GM12878 (cell line): Measurements from ENCODE around the gene UBE3B. TPM values are rescaled to one million over a fixed set of nuclear protein-coding genes. Genes with fewer than 3 reads are reported as not detected.

Experiments used
- ATAC-seq: fragments of 200-7000 bp; cut with Tn5 transposase; 3 replicates; pipeline ENCODE4 v1.9.1; 2020; ENCODE audit warnings: mild to moderate bottlenecking, moderate library complexity
- BruUV-seq: library from RNA; stranded (reverse); fragments of 400-500 nt; replicated peaks from 2 replicates; lab custom pipeline; 2021; lab: Mats Ljungman, UMichigan
- CTCF ChIA-PET: fragments of 300-600 bp; sonication (Branson Sonifier 250); formaldehyde crosslinking; extraction: SDS; loops from one replicate; lab custom pipeline; 2021; ENCODE audit warnings: inconsistent platforms; lab: Yijun Ruan, JAX
- POLR2A ChIA-PET: fragments of 350-600 bp; formaldehyde crosslinking; extraction: SDS; loops from one replicate; lab custom pipeline; 2021; ENCODE audit warnings: inconsistent platforms; lab: Charles Lee
- RAD21 ChIA-PET: fragments of 300-600 bp; sonication (Branson Sonifier 250); formaldehyde crosslinking; loops from one replicate; lab custom pipeline; 2023; ENCODE audit warnings: antibody characterized with exemption; ENCODE audit not compliant: unreplicated experiment; lab: Charles Lee
- SMC1A ChIA-PET: fragments of 300-600 bp; sonication (Branson Sonifier 250); formaldehyde crosslinking; loops from one replicate; lab custom pipeline; 2023; ENCODE audit not compliant: unreplicated experiment, uncharacterized antibody; lab: Charles Lee
- DNase-seq: peaks from one replicate; pipeline ENCODE4 v3.0.0-alpha.2; 2011; ENCODE audit warnings: low read depth, low spot score
- FAIRE-seq: peaks from 3 replicates; lab custom pipeline; 2011; peaks lifted over from hg19 to GRCh38; lab: Jason Lieb, UNC
- H2AFZ ChIP-seq: 2 replicates; pipeline ENCODE4 v1.6.0; 2011; ENCODE audit warnings: low read depth, low read length, control low read depth; ENCODE audit not compliant: control insufficient read depth
- H3K27ac ChIP-seq: 2 replicates; pipeline ENCODE4 v1.5.1; 2011; ENCODE audit warnings: control low read depth; ENCODE audit not compliant: control insufficient read depth, insufficient read depth
- H3K27me3 ChIP-seq, 2 experiments: replicated peaks in 1 of 2; 2 replicates each; pipeline versions ENCODE4 v1.6.0 to v1.6.1; 2011; ENCODE audit warnings: low read length in 1 of 2; ENCODE audit not compliant: control insufficient read depth in 2 of 2, insufficient read depth in 2 of 2
- H3K36me3 ChIP-seq, 2 experiments: 2 replicates each; pipeline ENCODE4 v1.5.1; 2011; ENCODE audit warnings: low read length in 1 of 2; ENCODE audit not compliant: control insufficient read depth in 2 of 2, insufficient read depth in 2 of 2
- H3K4me1 ChIP-seq: 2 replicates; pipeline ENCODE4 v1.6.1; 2011; ENCODE audit warnings: mild to moderate bottlenecking, low read length, moderate library complexity, mixed read lengths; ENCODE audit not compliant: control insufficient read depth, insufficient read depth
- H3K4me2 ChIP-seq: 2 replicates; pipeline ENCODE4 v1.6.0; 2011; ENCODE audit warnings: control low read depth; ENCODE audit not compliant: control insufficient read depth, insufficient read depth
- H3K4me3 ChIP-seq: fragments of 200-600 bp; sonication (generic); 2 replicates; pipeline ENCODE4 v1.5.1; 2016
- H3K79me2 ChIP-seq: 2 replicates; pipeline ENCODE4 v1.6.0; 2011; ENCODE audit warnings: low read length; ENCODE audit not compliant: control insufficient read depth, insufficient read depth
- H3K9ac ChIP-seq: 2 replicates; pipeline ENCODE4 v1.8.0; 2011; ENCODE audit warnings: low read length, control low read depth, mixed read lengths; ENCODE audit not compliant: control insufficient read depth, insufficient read depth
- H3K9me3 ChIP-seq: replicated peaks from 3 replicates; pipeline ENCODE4 v1.5.1; 2011; ENCODE audit warnings: mild to moderate bottlenecking, low read length; ENCODE audit not compliant: control insufficient read depth, insufficient read depth
- H4K20me1 ChIP-seq: 2 replicates; pipeline ENCODE4 v1.6.0; 2011; ENCODE audit not compliant: control insufficient read depth, insufficient read depth
- BCL11A ChIP-seq: IDR thresholded peaks from 2 replicates; pipeline ENCODE4 v1.6.1; 2011; ENCODE audit warnings: low read depth, low read length
- BRCA1 ChIP-seq: IDR thresholded peaks from 2 replicates; pipeline ENCODE4 v1.6.1; 2011; ENCODE audit warnings: low read depth, low read length, improper control_type of control experiment
- CHD2 ChIP-seq: IDR thresholded peaks from 2 replicates; pipeline ENCODE4 v1.6.1; 2011; ENCODE audit warnings: low read depth, low read length, improper control_type of control experiment, borderline replicate concordance
- CREB1 ChIP-seq: IDR thresholded peaks from 2 replicates; pipeline ENCODE4 v1.6.1; 2012; ENCODE audit warnings: low read depth, mild to moderate bottlenecking, inconsistent platforms
- EED ChIP-seq: sonication (generic); IDR thresholded peaks from 2 replicates; pipeline ENCODE4 v1.6.1; 2016; ENCODE audit warnings: antibody characterized with exemption, low read depth
- ESRRA ChIP-seq: IDR thresholded peaks from 2 replicates; pipeline ENCODE4 v1.6.1; 2012; ENCODE audit warnings: mild to moderate bottlenecking, low read length, improper control_type of control experiment
- FOXK2 ChIP-seq: fragments of 450-650 bp; IDR thresholded peaks from 2 replicates; pipeline ENCODE4 v1.6.1; 2017; ENCODE audit warnings: mild to moderate bottlenecking, moderate library complexity
- HCFC1 ChIP-seq: fragments of 150-350 bp; IDR thresholded peaks from 2 replicates; pipeline ENCODE4 v1.6.1; 2014; ENCODE audit warnings: low read length
- NFIC ChIP-seq: IDR thresholded peaks from 2 replicates; pipeline ENCODE4 v1.6.1; 2012; ENCODE audit warnings: low read depth, mild to moderate bottlenecking, inconsistent platforms, low read length, moderate library complexity
- NFYB ChIP-seq: IDR thresholded peaks from 2 replicates; pipeline ENCODE4 v1.6.1; 2011; ENCODE audit warnings: low read depth, mild to moderate bottlenecking, low read length, improper control_type of control experiment, moderate library complexity; ENCODE audit not compliant: insufficient read depth
- NR2C1 ChIP-seq: fragments of 450-650 bp; IDR thresholded peaks from 2 replicates; pipeline ENCODE4 v1.6.1; 2017; ENCODE audit warnings: antibody characterized with exemption, mild to moderate bottlenecking, moderate library complexity
- PML ChIP-seq: IDR thresholded peaks from 2 replicates; pipeline ENCODE4 v1.6.1; 2012; ENCODE audit warnings: low read length, inconsistent platforms
- RAD51 ChIP-seq: fragments of 450-650 bp; IDR thresholded peaks from 2 replicates; pipeline ENCODE4 v1.6.1; 2016; ENCODE audit warnings: moderate library complexity, mild to moderate bottlenecking, inconsistent platforms
- RFX5 ChIP-seq: IDR thresholded peaks from 2 replicates; pipeline ENCODE4 v1.6.1; 2011; ENCODE audit warnings: low read depth, low read length, improper control_type of control experiment
- SREBF1 ChIP-seq: IDR thresholded peaks from 2 replicates; pipeline ENCODE4 v1.6.1; 2012; ENCODE audit warnings: mild to moderate bottlenecking, low read length
- SREBF2 ChIP-seq: IDR thresholded peaks from 2 replicates; pipeline ENCODE4 v1.6.1; 2012; ENCODE audit warnings: mild to moderate bottlenecking, low read length
- TAF1 ChIP-seq: IDR thresholded peaks from 2 replicates; pipeline ENCODE4 v1.6.1; 2011; ENCODE audit warnings: mild to moderate bottlenecking, low read depth, low read length, borderline replicate concordance
- TARDBP ChIP-seq: IDR thresholded peaks from 2 replicates; pipeline ENCODE4 v1.6.1; 2016; ENCODE audit warnings: borderline replicate concordance
- ZBED1 ChIP-seq: IDR thresholded peaks from 2 replicates; pipeline ENCODE4 v1.6.1; 2016; ENCODE audit warnings: borderline replicate concordance
- ZNF274 ChIP-seq: IDR thresholded peaks from one replicate; pipeline ENCODE4 v1.8.0; 2011; ENCODE audit not compliant: insufficient read length, insufficient read depth
- WGBS: methylation state at CpG from one replicate; pipeline ENCODE4 v1.1.6; 2016; ENCODE audit warnings: low lambda C conversion rate; ENCODE audit not compliant: insufficient replicate concordance, insufficient coverage; ENCODE audit errors: missing lambda C conversion rate; 5-methylcytosine and 5-hydroxymethylcytosine counted together
- in situ Hi-C: fragments of 300-500 bp; cut with MboI; formaldehyde crosslinking; loops from 9 replicates; pipeline ENCODE4 v1.14.3; 2018; ENCODE audit warnings: mixed read lengths
- intact Hi-C: fragments of 100-400 bp; cut with micrococcal nuclease; formaldehyde crosslinking; loops from one replicate; pipeline ENCODE4 v1.14.2; 2022; ENCODE audit not compliant: unreplicated experiment
- polyA plus RNA-seq, 11 experiments: library from polyadenylated mRNA; depleted of rRNA in 4 of 11; unstranded in 6 of 11; stranded (reverse) in 5 of 11; fragments of >200 nt; fragmentation: Nextera tagmentation in 4 of 11; fragmentation: Illumina TruSeq in 1 of 11; extraction: Ambion mirVana in 4 of 11; extraction: Trizol in 1 of 11; gene quantifications; 1 replicate in 1 of 11; 2 replicates in 10 of 11; pipeline versions ENCODE4 v1.2.1 to v1.2.3, GENCODE V29; 2011 to 2016; ENCODE audit warnings: inconsistent platforms in 2 of 11, missing spikeins in 2 of 11, low read depth in 1 of 11
- total RNA-seq, 4 experiments: library from RNA; depleted of rRNA in 3 of 4; stranded (reverse); fragments of >200 nt in 3 of 4; fragmentation: Illumina TruSeq in 1 of 4; extraction: Trizol in 1 of 4; gene quantifications; 2 replicates each; pipeline versions ENCODE4 v1.2.1 to v1.2.3, GENCODE V29; 2013 to 2021
- TF ChIP-seq, protein P1 (sequence below): IDR thresholded peaks from 2 replicates; pipeline ENCODE4 v1.6.1; 2011; ENCODE audit warnings: borderline replicate concordance, low read depth, mild to moderate bottlenecking, moderate library complexity, mixed read lengths, low read length; ENCODE audit not compliant: insufficient read depth; ENCODE audit errors: extremely low read length
- TF ChIP-seq, protein P2 (sequence below), 3 experiments: IDR thresholded peaks in 2 of 3; conservative IDR thresholded peaks in 1 of 3; 2 replicates each; pipeline ENCODE4 v1.5.1; 2011; ENCODE audit warnings: low read depth in 3 of 3, low read length in 3 of 3, mild to moderate bottlenecking in 3 of 3, control low read depth in 2 of 3, moderate library complexity in 2 of 3, inconsistent platforms in 1 of 3, mixed read lengths in 1 of 3; ENCODE audit not compliant: control insufficient read depth in 2 of 3, insufficient read depth in 1 of 3; ENCODE audit errors: extremely low read depth in 1 of 3
- TF ChIP-seq, protein P3 (sequence below): IDR thresholded peaks from 2 replicates; pipeline ENCODE4 v1.6.1; 2012; ENCODE audit warnings: low read length, inconsistent platforms

Gene UBE3B
- total and polyA plus RNA-seq, 10 of the 15 experiments (the other 5 are each of a cell fraction or from before 2014, with no cell fraction given) = 7.4 to 25.3 (median 17.1) TPM

DNA sequence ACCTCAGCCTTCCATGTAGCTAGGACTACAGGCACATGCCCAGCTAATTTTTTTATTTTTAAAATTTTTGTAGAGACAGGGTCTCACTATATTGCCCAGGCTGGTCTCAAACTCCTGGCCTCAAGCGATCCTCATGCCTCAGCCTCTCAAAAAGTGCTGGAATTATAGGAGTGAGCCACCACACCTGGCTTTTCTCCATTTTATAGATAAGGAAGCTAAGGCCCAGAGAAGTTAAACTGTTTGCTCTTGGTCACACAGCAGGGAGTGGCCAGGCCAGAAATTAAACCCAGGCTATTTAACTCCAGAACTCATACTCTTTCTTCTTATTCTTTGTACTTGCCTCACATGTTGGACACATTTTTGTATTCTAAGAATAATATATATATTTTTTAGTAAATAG lies 16.5 kb downstream of the UBE3B start (continued):
- TF ChIP-seq ZNF274 (no peak), NR2C1 (no peak), NFYB (no peak), HCFC1 (no peak)

DNA sequence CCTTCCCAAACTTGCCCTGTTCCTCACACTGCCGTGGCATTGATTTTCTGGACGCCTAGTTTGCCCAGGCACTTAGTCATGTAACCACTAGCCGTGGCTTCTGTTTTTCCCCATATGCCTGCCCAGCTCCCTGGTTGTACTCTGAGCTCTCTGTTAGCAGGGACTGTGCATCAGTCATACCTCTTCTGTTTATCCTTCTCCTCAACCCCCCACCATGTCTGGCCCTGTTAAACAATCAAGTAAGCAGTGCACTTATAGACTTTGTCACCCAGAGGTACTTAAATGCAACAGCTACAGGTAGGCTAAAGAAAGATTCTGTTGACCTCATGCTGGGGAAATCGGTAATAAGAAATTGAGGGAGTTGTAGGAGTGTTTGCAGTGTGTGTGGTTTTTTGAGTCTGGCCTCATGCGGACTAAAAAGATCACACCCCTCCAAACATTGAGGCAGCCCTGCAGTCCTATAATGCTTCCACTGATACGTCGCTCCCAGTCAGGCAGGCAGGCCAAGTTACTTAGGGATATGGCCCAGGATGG lies 17.0 kb downstream of the UBE3B start:
- DNase-seq = no peak
- no peak overlapping the region for H2AFZ ChIP-seq
- peaks cover under 1 to 15% of the 10 kb centered on the region in 2 experiments for H3K36me3 ChIP-seq
- no peak for FAIRE-seq
- in situ Hi-C loops (no loop called here), intact Hi-C loops (no loop called here)
- RAD21 ChIA-PET = no interaction called here
- WGBS = 84% methylated on average over 7 of the region's 7 CpGs
- ATAC-seq = no peak
- H3K9ac ChIP-seq = no peak overlapping the region
- H3K27ac ChIP-seq = no peak overlapping the region
- H3K4me3 ChIP-seq = no peak overlapping the region
- H3K4me1 ChIP-seq = no peaks in the 10 kb centered on the region
- POLR2A ChIA-PET = no interaction called here
- H4K20me1 ChIP-seq = no peaks in the 10 kb centered on the region
- CTCF ChIA-PET = interaction anchor here (0.6 to 1.1 kb wide), 3 partner anchors 62 to 351 kb away, joined by 3 to 4 read pairs (median 3); no protein-coding TSS in a partner anchor
- BruUV-seq = no TSS peak
- H3K9me3 ChIP-seq = no peaks in the 10 kb centered on the region
- H3K27me3 ChIP-seq = no peaks in the 10 kb centered on the region
- H3K79me2 ChIP-seq = no peaks in the 10 kb centered on the region
- H3K4me2 ChIP-seq = no peak overlapping the region
- SMC1A ChIA-PET = interaction anchor here (0.5 to 0.8 kb wide), 2 partner anchors 16 to 902 kb away, joined by 3 to 4 read pairs; no protein-coding TSS in a partner anchor
- TF ChIP-seq PML (no peak), BRCA1 (no peak), CHD2 (no peak), NFIC (no peak), RAD51 (no peak), BCL11A (no peak), ZBED1 (no peak), EED (no peak), TARDBP (no peak), FOXK2 (no peak), SREBF1 (no peak), SREBF2 (no peak), ESRRA (no peak), RFX5 (no peak), TAF1 (no peak), CREB1 (no peak)
- TF ChIP-seq, protein P1, sequence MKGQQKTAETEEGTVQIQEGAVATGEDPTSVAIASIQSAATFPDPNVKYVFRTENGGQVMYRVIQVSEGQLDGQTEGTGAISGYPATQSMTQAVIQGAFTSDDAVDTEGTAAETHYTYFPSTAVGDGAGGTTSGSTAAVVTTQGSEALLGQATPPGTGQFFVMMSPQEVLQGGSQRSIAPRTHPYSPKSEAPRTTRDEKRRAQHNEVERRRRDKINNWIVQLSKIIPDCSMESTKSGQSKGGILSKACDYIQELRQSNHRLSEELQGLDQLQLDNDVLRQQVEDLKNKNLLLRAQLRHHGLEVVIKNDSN = no peak
- TF ChIP-seq, protein P2, sequence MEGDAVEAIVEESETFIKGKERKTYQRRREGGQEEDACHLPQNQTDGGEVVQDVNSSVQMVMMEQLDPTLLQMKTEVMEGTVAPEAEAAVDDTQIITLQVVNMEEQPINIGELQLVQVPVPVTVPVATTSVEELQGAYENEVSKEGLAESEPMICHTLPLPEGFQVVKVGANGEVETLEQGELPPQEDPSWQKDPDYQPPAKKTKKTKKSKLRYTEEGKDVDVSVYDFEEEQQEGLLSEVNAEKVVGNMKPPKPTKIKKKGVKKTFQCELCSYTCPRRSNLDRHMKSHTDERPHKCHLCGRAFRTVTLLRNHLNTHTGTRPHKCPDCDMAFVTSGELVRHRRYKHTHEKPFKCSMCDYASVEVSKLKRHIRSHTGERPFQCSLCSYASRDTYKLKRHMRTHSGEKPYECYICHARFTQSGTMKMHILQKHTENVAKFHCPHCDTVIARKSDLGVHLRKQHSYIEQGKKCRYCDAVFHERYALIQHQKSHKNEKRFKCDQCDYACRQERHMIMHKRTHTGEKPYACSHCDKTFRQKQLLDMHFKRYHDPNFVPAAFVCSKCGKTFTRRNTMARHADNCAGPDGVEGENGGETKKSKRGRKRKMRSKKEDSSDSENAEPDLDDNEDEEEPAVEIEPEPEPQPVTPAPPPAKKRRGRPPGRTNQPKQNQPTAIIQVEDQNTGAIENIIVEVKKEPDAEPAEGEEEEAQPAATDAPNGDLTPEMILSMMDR (IDR thresholded peaks at IDR 0.05 in 2 of 3, conservative IDR thresholded peaks at IDR 0.05 in 1 of 3; ENCODE audit: control insufficient read depth in 2 of 3, extremely low read depth in 1 of 3, insufficient read depth in 1 of 3, low read depth in 3 of 3, low read length in 3 of 3) = no peak
- TF ChIP-seq, protein P3, sequence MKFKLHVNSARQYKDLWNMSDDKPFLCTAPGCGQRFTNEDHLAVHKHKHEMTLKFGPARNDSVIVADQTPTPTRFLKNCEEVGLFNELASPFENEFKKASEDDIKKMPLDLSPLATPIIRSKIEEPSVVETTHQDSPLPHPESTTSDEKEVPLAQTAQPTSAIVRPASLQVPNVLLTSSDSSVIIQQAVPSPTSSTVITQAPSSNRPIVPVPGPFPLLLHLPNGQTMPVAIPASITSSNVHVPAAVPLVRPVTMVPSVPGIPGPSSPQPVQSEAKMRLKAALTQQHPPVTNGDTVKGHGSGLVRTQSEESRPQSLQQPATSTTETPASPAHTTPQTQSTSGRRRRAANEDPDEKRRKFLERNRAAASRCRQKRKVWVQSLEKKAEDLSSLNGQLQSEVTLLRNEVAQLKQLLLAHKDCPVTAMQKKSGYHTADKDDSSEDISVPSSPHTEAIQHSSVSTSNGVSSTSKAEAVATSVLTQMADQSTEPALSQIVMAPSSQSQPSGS = no peak
